ENCODE data around the gene KCNAB2.

KCNAB2 gene

GRCh38 chr1:6116137-6116536, 70.4 kb downstream of the KCNAB2 start:
- TF ChIP-seq SIN3A (IDR thresholded peaks at IDR 0.05; ENCODE audit: borderline replicate concordance, insufficient read depth, low read length): no peak
- TF ChIP-seq REST (IDR thresholded peaks at IDR 0.05; ENCODE audit: insufficient read depth in 1 of 2, low read depth in 2 of 2, low read length in 2 of 2): no peak
- TF ChIP-seq TAF1 (IDR thresholded peaks at IDR 0.05; ENCODE audit: borderline replicate concordance, insufficient read depth, low read length): no peak

- TF ChIP-seq FOXP2 (optimal IDR thresholded peaks at IDR 0.05; ENCODE audit: borderline replicate concordance, extremely low read depth, extremely low read length, insufficient read depth): no peak
- no peak for TF ChIP-seq SIN3A (IDR thresholded peaks at IDR 0.05; ENCODE audit: borderline replicate concordance, insufficient read depth, low read length)
- TF ChIP-seq POLR2AphosphoS5 (IDR thresholded peaks at IDR 0.05; ENCODE audit: low read depth, low read length): no peak
- TF ChIP-seq REST (IDR thresholded peaks at IDR 0.05; ENCODE audit: insufficient read depth in 1 of 2, low read depth in 2 of 2, low read length in 2 of 2): no peak
- TF ChIP-seq TAF1 (IDR thresholded peaks at IDR 0.05; ENCODE audit: borderline replicate concordance, insufficient read depth, low read length): no peak
These were observed 71.4 kb downstream of the KCNAB2 start for GRCh38 chr1:6117064-6117463.

- TF ChIP-seq FOXP2 (optimal IDR thresholded peaks at IDR 0.05; ENCODE audit: borderline replicate concordance, extremely low read depth, extremely low read length, insufficient read depth) (no peak), SIN3A (IDR thresholded peaks at IDR 0.05; ENCODE audit: borderline replicate concordance, insufficient read depth, low read length) (no peak), REST (IDR thresholded peaks at IDR 0.05; ENCODE audit: insufficient read depth in 1 of 2, low read depth in 2 of 2, low read length in 2 of 2) (no peak), TAF1 (IDR thresholded peaks at IDR 0.05; ENCODE audit: borderline replicate concordance, insufficient read depth, low read length) (no peak), POLR2AphosphoS5 (IDR thresholded peaks at IDR 0.05; ENCODE audit: low read depth, low read length) (no peak)
These were observed 71.9 kb downstream of the KCNAB2 start for GRCh38 chr1:6117624-6118023.

- TF ChIP-seq SIN3A (IDR thresholded peaks at IDR 0.05; ENCODE audit: borderline replicate concordance, insufficient read depth, low read length) (no peak), REST (IDR thresholded peaks at IDR 0.05; ENCODE audit: insufficient read depth in 1 of 2, low read depth in 2 of 2, low read length in 2 of 2) (no peak), POLR2AphosphoS5 (IDR thresholded peaks at IDR 0.05; ENCODE audit: low read depth, low read length) (no peak), FOXP2 (optimal IDR thresholded peaks at IDR 0.05; ENCODE audit: borderline replicate concordance, extremely low read depth, extremely low read length, insufficient read depth) (no peak), TAF1 (IDR thresholded peaks at IDR 0.05; ENCODE audit: borderline replicate concordance, insufficient read depth, low read length) (no peak)
These were observed 72.7 kb downstream of the KCNAB2 start for GRCh38 chr1:6118415-6118814.

GRCh38 chr1:6121021-6121421, 75.3 kb downstream of the KCNAB2 start:
- no peak for TF ChIP-seq FOXP2 (optimal IDR thresholded peaks at IDR 0.05; ENCODE audit: borderline replicate concordance, extremely low read depth, extremely low read length, insufficient read depth)
- TF ChIP-seq SIN3A (IDR thresholded peaks at IDR 0.05; ENCODE audit: borderline replicate concordance, insufficient read depth, low read length): no peak
- no peak for TF ChIP-seq TAF1 (IDR thresholded peaks at IDR 0.05; ENCODE audit: borderline replicate concordance, insufficient read depth, low read length)

Measured in PFSK-1 (cell line).